Keratinocyte (primary cell): ENCODE data around the gene KCNB1. TPM values are rescaled to one million over a fixed set of nuclear protein-coding genes. Genes with fewer than 3 reads are reported as not detected.

Source experiments
- DNase-seq: peaks from one replicate; pipeline ENCODE4 v3.0.0-alpha.2; 2011; ENCODE audit warnings: low read depth, missing footprints, low spot score
- FAIRE-seq: peaks from 2 replicates; lab custom pipeline; 2011; peaks lifted over from hg19 to GRCh38; lab: Jason Lieb, UNC
- H2AFZ ChIP-seq: 2 replicates; pipeline ENCODE4 v1.6.0; 2012; ENCODE audit warnings: low read length, control low read depth, inconsistent platforms; ENCODE audit not compliant: control insufficient read depth
- H3K27ac ChIP-seq: 2 replicates; pipeline ENCODE4 v1.5.1; 2011; ENCODE audit warnings: low read length; ENCODE audit not compliant: control insufficient read depth, insufficient read depth
- H3K27me3 ChIP-seq: 3 replicates; pipeline ENCODE4 v1.6.0; 2011; ENCODE audit warnings: low read length; ENCODE audit not compliant: control insufficient read depth, insufficient read depth; ENCODE audit errors: extremely low read depth
- H3K36me3 ChIP-seq, 2 experiments: 2 replicates in 1 of 2; 3 replicates in 1 of 2; pipeline ENCODE4 v1.5.1; 2011; ENCODE audit warnings: low read length in 2 of 2, mild to moderate bottlenecking in 1 of 2; ENCODE audit not compliant: control insufficient read depth in 2 of 2, insufficient read depth in 2 of 2; ENCODE audit errors: extremely low read depth in 1 of 2
- H3K4me1 ChIP-seq: 3 replicates; pipeline ENCODE4 v1.5.1; 2011; ENCODE audit warnings: low read length; ENCODE audit not compliant: control insufficient read depth, insufficient read depth; ENCODE audit errors: extremely low read depth
- H3K4me2 ChIP-seq: 3 replicates; pipeline ENCODE4 v1.6.0; 2011; ENCODE audit warnings: low read depth, low read length; ENCODE audit not compliant: control insufficient read depth, insufficient read depth; ENCODE audit errors: extremely low read depth
- H3K4me3 ChIP-seq, 3 experiments: fragments of 200-600 bp in 1 of 3; sonication (generic) in 1 of 3; 2 replicates in 2 of 3; 3 replicates in 1 of 3; pipeline ENCODE4 v1.5.1; 2011 to 2016; ENCODE audit warnings: low read length in 3 of 3, mild to moderate bottlenecking in 3 of 3, control low read depth in 2 of 3, inconsistent platforms in 1 of 3, low read depth in 1 of 3, mixed read lengths in 1 of 3, mixed run types in 1 of 3, moderate library complexity in 1 of 3; ENCODE audit not compliant: control insufficient read depth in 2 of 3, insufficient read depth in 2 of 3; ENCODE audit errors: extremely low read depth in 1 of 3
- H3K79me2 ChIP-seq: 2 replicates; pipeline ENCODE4 v1.6.0; 2012; ENCODE audit warnings: low read length; ENCODE audit not compliant: control insufficient read depth, insufficient read depth
- H3K9ac ChIP-seq: 3 replicates; pipeline ENCODE4 v1.6.0; 2011; ENCODE audit warnings: low read length; ENCODE audit not compliant: control insufficient read depth, insufficient read depth; ENCODE audit errors: extremely low read depth
- H3K9me1 ChIP-seq: 3 replicates; pipeline ENCODE4 v1.6.0; 2011; ENCODE audit warnings: low read length; ENCODE audit not compliant: control insufficient read depth, insufficient read depth; ENCODE audit errors: extremely low read depth
- H3K9me3 ChIP-seq: 2 replicates; pipeline ENCODE4 v1.5.1; 2012; ENCODE audit warnings: low read depth, low read length; ENCODE audit not compliant: control insufficient read depth
- H4K20me1 ChIP-seq: 3 replicates; pipeline ENCODE4 v1.6.0; 2011; ENCODE audit warnings: low read length; ENCODE audit not compliant: control insufficient read depth, insufficient read depth; ENCODE audit errors: extremely low read depth
- EZH2 ChIP-seq: IDR thresholded peaks from one replicate; pipeline ENCODE4 v1.6.1; 2012; ENCODE audit warnings: inconsistent platforms, mild to moderate bottlenecking, low read length, moderate library complexity
- dilution Hi-C: fragments of 300-500 bp; cut with MboI; formaldehyde crosslinking; loops from one replicate; pipeline ENCODE4 v1.7.0; 2020; ENCODE audit warnings: low sequenced_read_pairs; ENCODE audit not compliant: extremely low pct_ligation_motif_present
- polyA plus RNA-seq, 5 experiments: library from polyadenylated mRNA; depleted of rRNA in 3 of 5; stranded (reverse) in 3 of 5; stranded (forward) in 1 of 5; unstranded in 1 of 5; fragments of >200 nt; gene quantifications; 1 replicate in 1 of 5; 2 replicates in 3 of 5; 3 replicates in 1 of 5; pipeline versions ENCODE4 v1.2.1 to v1.2.3, GENCODE V29; 2011 to 2012; ENCODE audit warnings: missing spikeins in 2 of 5, low read depth in 1 of 5, low replicate concordance in 1 of 5
- TF ChIP-seq, protein P1 (sequence below), 3 experiments: IDR thresholded peaks in 1 of 3; conservative IDR thresholded peaks in 1 of 3; optimal IDR thresholded peaks in 1 of 3; 2 replicates in 2 of 3; 3 replicates in 1 of 3; pipeline versions ENCODE3 to v1.5.1; 2011; ENCODE audit warnings: low read length in 3 of 3, mild to moderate bottlenecking in 3 of 3, moderate library complexity in 2 of 3, control low read depth in 1 of 3, inconsistent platforms in 1 of 3; ENCODE audit not compliant: insufficient read depth in 2 of 3; ENCODE audit errors: extremely low read depth in 1 of 3

Gene KCNB1
- polyA plus RNA-seq, 1 donor (not counting 4 experiments of a cell fraction or from before 2014, with no cell fraction given) = not detected

DNA sequence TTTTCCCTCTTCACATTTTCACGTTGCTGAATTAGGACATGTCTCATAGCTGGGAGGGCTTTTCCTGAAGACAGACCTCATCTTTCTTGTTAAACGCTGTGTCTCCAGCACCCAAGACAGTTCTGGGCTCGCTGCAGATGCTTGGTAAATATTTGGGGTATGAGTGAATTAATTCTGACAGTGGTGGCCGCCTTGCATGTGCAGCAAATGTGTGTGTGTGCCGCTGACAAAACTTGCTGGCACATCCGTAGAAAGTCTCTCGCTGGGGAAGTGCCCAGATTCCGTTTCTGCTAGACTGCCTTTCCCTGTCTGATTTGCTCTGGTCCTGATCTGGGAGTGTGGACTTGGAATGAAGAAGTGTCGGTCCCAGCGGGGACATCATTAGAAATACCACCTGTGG, 156.4 kb downstream of the KCNB1 start:
- H2AFZ ChIP-seq = no peak overlapping the region
- no peaks in the 10 kb centered on the region for H4K20me1 ChIP-seq
- DNase-seq = no peak
- no peaks in the 10 kb centered on the region for H3K36me3 ChIP-seq
- FAIRE-seq = no peak
- TF ChIP-seq, protein P1, sequence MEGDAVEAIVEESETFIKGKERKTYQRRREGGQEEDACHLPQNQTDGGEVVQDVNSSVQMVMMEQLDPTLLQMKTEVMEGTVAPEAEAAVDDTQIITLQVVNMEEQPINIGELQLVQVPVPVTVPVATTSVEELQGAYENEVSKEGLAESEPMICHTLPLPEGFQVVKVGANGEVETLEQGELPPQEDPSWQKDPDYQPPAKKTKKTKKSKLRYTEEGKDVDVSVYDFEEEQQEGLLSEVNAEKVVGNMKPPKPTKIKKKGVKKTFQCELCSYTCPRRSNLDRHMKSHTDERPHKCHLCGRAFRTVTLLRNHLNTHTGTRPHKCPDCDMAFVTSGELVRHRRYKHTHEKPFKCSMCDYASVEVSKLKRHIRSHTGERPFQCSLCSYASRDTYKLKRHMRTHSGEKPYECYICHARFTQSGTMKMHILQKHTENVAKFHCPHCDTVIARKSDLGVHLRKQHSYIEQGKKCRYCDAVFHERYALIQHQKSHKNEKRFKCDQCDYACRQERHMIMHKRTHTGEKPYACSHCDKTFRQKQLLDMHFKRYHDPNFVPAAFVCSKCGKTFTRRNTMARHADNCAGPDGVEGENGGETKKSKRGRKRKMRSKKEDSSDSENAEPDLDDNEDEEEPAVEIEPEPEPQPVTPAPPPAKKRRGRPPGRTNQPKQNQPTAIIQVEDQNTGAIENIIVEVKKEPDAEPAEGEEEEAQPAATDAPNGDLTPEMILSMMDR (optimal IDR thresholded peaks at IDR 0.05 in 1 of 3, IDR thresholded peaks at IDR 0.05 in 1 of 3, conservative IDR thresholded peaks at IDR 0.05 in 1 of 3; ENCODE audit: extremely low read depth in 1 of 3, insufficient read depth in 2 of 3, low read length in 3 of 3) = no peak
- TF ChIP-seq EZH2 = no peak
- H3K4me3 ChIP-seq = no peak overlapping the region
- no peak overlapping the region for H3K4me2 ChIP-seq
- no peaks in the 10 kb centered on the region for H3K9me3 ChIP-seq
- H3K4me1 ChIP-seq = no peaks in the 10 kb centered on the region
- dilution Hi-C loops = loop anchor here (10.0 kb wide), 1 partner anchor 169 kb away; no protein-coding TSS in a partner anchor
- no peak overlapping the region for H3K27ac ChIP-seq
- H3K27me3 ChIP-seq = peaks cover 19% of the 10 kb centered on the region
- no peak overlapping the region for H3K9ac ChIP-seq
- no peaks in the 10 kb centered on the region for H3K9me1 ChIP-seq
- no peaks in the 10 kb centered on the region for H3K79me2 ChIP-seq

DNA sequence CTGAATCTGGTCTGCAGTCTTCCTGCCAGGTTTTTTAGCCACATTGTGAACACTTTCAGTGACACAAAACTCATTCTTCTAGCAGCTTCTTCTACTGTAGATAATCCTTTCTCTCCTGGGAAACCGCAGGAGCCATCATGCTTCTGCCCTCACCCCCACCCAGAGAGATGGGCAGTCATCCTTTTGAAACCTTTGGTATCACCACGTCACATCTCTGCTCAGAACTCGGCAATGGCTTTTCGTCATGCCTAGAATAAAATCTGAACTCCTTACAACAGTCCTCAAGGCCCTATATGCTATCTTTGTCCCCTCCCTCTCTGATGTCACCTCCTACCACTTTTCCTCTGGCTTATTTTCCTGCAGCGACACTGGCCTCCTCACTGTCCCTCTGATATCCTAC, 158.2 kb downstream of the KCNB1 start:
- no peak for FAIRE-seq

More for the DNA sequence above, 158.2 kb downstream of the KCNB1 start:
- H3K9me1 ChIP-seq = no peaks in the 10 kb centered on the region
- H3K79me2 ChIP-seq = no peaks in the 10 kb centered on the region
- H2AFZ ChIP-seq = no peak overlapping the region
- dilution Hi-C loops = loop anchor here (10.0 kb wide), 1 partner anchor 170 kb away; no protein-coding TSS in a partner anchor
- no peak for DNase-seq
- H3K4me1 ChIP-seq = no peaks in the 10 kb centered on the region
- H3K9me3 ChIP-seq = no peaks in the 10 kb centered on the region
- H3K9ac ChIP-seq = no peak overlapping the region
- no peak overlapping the region for H3K27ac ChIP-seq
- H3K4me3 ChIP-seq = no peak overlapping the region
- no peak for TF ChIP-seq EZH2
- TF ChIP-seq, protein P1 (optimal IDR thresholded peaks at IDR 0.05 in 1 of 3, IDR thresholded peaks at IDR 0.05 in 1 of 3, conservative IDR thresholded peaks at IDR 0.05 in 1 of 3; ENCODE audit: extremely low read depth in 1 of 3, insufficient read depth in 2 of 3, low read length in 3 of 3) = no peak
- no peaks in the 10 kb centered on the region for H3K36me3 ChIP-seq
- H4K20me1 ChIP-seq = no peaks in the 10 kb centered on the region
- H3K27me3 ChIP-seq = peaks cover 35% of the 10 kb centered on the region
- H3K4me2 ChIP-seq = no peak overlapping the region
